ENCODE results near the gene DPEP1. TPM values are rescaled to one million over a fixed set of nuclear protein-coding genes. Genes with fewer than 3 reads are reported as not detected.

DPEP1 gene
- total RNA-seq, 1 donor from 2014 or later, result 0.24 TPM

DNA sequence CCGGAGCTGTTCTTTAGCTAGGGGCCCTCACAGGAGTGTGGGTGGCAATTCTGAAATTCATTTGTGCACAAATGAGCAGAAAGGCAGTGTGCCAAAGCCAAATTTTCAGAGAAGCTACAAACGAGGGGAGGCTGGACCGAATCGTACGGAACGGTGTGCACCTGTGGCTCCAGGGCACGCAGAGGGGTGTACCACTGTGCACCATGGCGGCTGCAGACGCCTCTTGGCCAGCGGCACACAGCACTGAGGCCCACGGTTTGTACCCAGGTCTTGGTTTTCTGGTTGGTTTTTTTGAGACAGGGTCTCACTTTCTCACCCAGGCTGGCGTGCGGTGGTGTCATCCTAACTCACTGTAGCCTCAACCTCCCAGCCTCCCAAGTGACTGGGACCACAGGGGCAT is 29.1 kb downstream of the DPEP1 start:
- H3K36me3 ChIP-seq, result no peaks in the 10 kb centered on the region
- no peaks in the 10 kb centered on the region for H3K4me1 ChIP-seq
- peaks cover 3% of the 10 kb centered on the region for H3F3A ChIP-seq (ENCODE audit: low read depth)
- TF ChIP-seq, protein P1, sequence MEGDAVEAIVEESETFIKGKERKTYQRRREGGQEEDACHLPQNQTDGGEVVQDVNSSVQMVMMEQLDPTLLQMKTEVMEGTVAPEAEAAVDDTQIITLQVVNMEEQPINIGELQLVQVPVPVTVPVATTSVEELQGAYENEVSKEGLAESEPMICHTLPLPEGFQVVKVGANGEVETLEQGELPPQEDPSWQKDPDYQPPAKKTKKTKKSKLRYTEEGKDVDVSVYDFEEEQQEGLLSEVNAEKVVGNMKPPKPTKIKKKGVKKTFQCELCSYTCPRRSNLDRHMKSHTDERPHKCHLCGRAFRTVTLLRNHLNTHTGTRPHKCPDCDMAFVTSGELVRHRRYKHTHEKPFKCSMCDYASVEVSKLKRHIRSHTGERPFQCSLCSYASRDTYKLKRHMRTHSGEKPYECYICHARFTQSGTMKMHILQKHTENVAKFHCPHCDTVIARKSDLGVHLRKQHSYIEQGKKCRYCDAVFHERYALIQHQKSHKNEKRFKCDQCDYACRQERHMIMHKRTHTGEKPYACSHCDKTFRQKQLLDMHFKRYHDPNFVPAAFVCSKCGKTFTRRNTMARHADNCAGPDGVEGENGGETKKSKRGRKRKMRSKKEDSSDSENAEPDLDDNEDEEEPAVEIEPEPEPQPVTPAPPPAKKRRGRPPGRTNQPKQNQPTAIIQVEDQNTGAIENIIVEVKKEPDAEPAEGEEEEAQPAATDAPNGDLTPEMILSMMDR (IDR thresholded peaks at IDR 0.05), result no peak
- TF ChIP-seq EZH2phosphoT487 (IDR thresholded peaks at IDR 0.05), result no peak
- no peak for TF ChIP-seq EZH2 (IDR thresholded peaks at IDR 0.05)
- no peaks in the 10 kb centered on the region for H3K9me3 Mint-ChIP-seq
- peaks cover 4% of the 10 kb centered on the region for H4K20me1 ChIP-seq (ENCODE audit: low read depth)
- no peak overlapping the region for H3K4me2 ChIP-seq
- no peak overlapping the region for H3K27ac ChIP-seq
- H3K4me1 Mint-ChIP-seq, result peaks cover 10% of the 10 kb centered on the region
- no peak overlapping the region for H3K4me3 Mint-ChIP-seq
- no peak for DNase-seq (ENCODE audit: low spot score)
- no peaks in the 10 kb centered on the region for H3K9me3 ChIP-seq (ENCODE audit: low read depth)
- H3K27ac Mint-ChIP-seq, result no peak overlapping the region
- H3K27me3 Mint-ChIP-seq (ENCODE audit: insufficient read depth, low read depth), result peaks cover 5% of the 10 kb centered on the region
- no peaks in the 10 kb centered on the region for H3K27me3 ChIP-seq
- H3K79me2 ChIP-seq (ENCODE audit: low read depth), result no peaks in the 10 kb centered on the region
- H3K9ac ChIP-seq, result no peak overlapping the region
- H2AFZ ChIP-seq (replicated peaks), result no peak overlapping the region
- H3K36me3 Mint-ChIP-seq, result peaks cover 5% of the 10 kb centered on the region
- H3K4me3 ChIP-seq, result no peak overlapping the region

DNA sequence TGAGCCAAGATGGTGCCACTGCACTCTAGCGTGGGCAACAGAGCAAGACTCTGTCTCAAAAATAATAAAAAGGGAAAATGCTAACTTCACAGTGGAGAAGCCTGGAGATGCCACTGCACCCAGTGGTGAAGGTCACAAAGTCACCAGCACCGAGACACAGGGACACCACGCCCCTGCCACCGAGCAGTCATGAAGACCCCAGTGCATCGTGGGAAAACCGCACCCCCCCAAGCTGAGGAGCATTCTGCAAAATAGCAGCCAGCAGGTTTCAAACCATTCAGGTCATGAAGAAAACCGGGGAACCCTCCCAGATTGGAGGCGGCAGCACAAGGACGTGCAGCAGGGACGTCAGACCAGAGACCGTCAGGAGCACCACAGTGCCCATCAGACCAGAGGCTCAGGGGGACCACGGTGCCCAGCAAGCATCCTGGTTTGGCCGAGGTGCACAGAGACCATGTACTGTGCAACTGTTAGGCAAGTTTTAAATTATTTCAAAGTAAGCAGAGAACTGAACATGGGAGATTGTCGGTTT is 30.4 kb downstream of the DPEP1 start:
- peaks cover 5% of the 10 kb centered on the region for H3K36me3 Mint-ChIP-seq

DNA sequence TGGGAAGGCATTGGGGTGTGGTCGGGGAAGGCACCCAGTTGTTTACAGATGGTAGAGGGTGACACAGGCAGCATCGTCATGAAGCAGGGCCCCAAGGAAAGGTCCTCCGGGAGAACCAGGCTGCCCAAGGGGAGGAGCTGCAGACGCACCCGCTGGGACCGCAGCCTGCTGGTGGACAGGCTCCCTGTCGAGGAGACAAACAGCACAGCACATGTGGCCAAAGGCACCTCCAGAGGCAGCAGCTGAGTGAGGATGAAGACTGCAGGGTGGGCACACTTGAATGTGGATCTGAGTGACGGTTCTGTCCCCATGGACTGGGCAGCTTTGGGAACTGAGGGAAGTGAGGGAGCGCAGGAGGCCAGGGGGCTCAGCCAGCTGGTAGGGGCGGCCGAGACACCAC is 31.7 kb downstream of the DPEP1 start:
- Mint-ChIP-seq H3K36me3 (peaks cover 5% of the 10 kb centered on the region), H3K9me3 (no peaks in the 10 kb centered on the region)

More for the DNA sequence above, 30.4 kb downstream of the DPEP1 start:
- H3K9ac ChIP-seq, result no peak overlapping the region
- no peaks in the 10 kb centered on the region for H3K36me3 ChIP-seq
- no peak overlapping the region for H3K27ac Mint-ChIP-seq
- peaks cover 8% of the 10 kb centered on the region for H3K27me3 Mint-ChIP-seq (ENCODE audit: insufficient read depth, low read depth)
- H3K9me3 Mint-ChIP-seq, result no peaks in the 10 kb centered on the region
- H3K4me1 ChIP-seq, result no peaks in the 10 kb centered on the region
- no peak overlapping the region for H3K4me2 ChIP-seq
- H3K4me3 ChIP-seq, result no peak overlapping the region
- TF ChIP-seq EZH2 (IDR thresholded peaks at IDR 0.05) (no peak), EZH2phosphoT487 (IDR thresholded peaks at IDR 0.05) (no peak)
- TF ChIP-seq, protein P1 (IDR thresholded peaks at IDR 0.05), result no peak
- DNase-seq (ENCODE audit: low spot score), result no peak
- H3K79me2 ChIP-seq (ENCODE audit: low read depth), result no peaks in the 10 kb centered on the region
- peaks cover 3% of the 10 kb centered on the region for H3F3A ChIP-seq (ENCODE audit: low read depth)
- no peak overlapping the region for H2AFZ ChIP-seq (replicated peaks)
- H3K4me1 Mint-ChIP-seq, result peaks cover 10% of the 10 kb centered on the region
- H3K4me3 Mint-ChIP-seq, result no peak overlapping the region
- no peak overlapping the region for H3K27ac ChIP-seq
- H4K20me1 ChIP-seq (ENCODE audit: low read depth), result peaks cover 4% of the 10 kb centered on the region
- H3K9me3 ChIP-seq (ENCODE audit: low read depth), result no peaks in the 10 kb centered on the region
- no peaks in the 10 kb centered on the region for H3K27me3 ChIP-seq

More for the DNA sequence above, 31.7 kb downstream of the DPEP1 start:
- Histone ChIP-seq H3K9ac (no peak overlapping the region), H3K9me3 (ENCODE audit: low read depth) (no peaks in the 10 kb centered on the region), H3F3A (ENCODE audit: low read depth) (peaks cover 3% of the 10 kb centered on the region), H2AFZ (replicated peaks) (no peak overlapping the region), H3K36me3 (no peaks in the 10 kb centered on the region), H4K20me1 (ENCODE audit: low read depth) (peaks cover 4% of the 10 kb centered on the region), H3K4me3 (no peak overlapping the region), H3K27me3 (no peaks in the 10 kb centered on the region), H3K27ac (no peak overlapping the region), H3K4me1 (no peaks in the 10 kb centered on the region), H3K4me2 (no peak overlapping the region), H3K79me2 (ENCODE audit: low read depth) (no peaks in the 10 kb centered on the region)
- no peak for DNase-seq (ENCODE audit: low spot score)
- Mint-ChIP-seq H3K4me3 (no peak overlapping the region), H3K4me1 (peaks cover 10% of the 10 kb centered on the region), H3K27me3 (ENCODE audit: insufficient read depth, low read depth) (peaks cover 10% of the 10 kb centered on the region), H3K27ac (no peak overlapping the region)
- TF ChIP-seq EZH2phosphoT487 (IDR thresholded peaks at IDR 0.05) (no peak), EZH2 (IDR thresholded peaks at IDR 0.05) (no peak)
- TF ChIP-seq, protein P1 (IDR thresholded peaks at IDR 0.05), result no peak
